HG03175 (cell line): ENCODE measurements around the gene FYN.
"Not testable (repeated sequence)": the region's sequence is repeated elsewhere in the genome, so short reads cannot be mapped to it uniquely, and the experiment has no call there.

Experiments used
- ATAC-seq: cut with Tn5 transposase; IDR thresholded peaks from one replicate; pipeline ENCODE4 v1.9.1; 2021; ENCODE audit warnings: mild to moderate bottlenecking, moderate library complexity; ENCODE audit not compliant: unreplicated experiment

Gene FYN

GRCh38 chr6:111642463-111643158 lies 230.6 kb downstream of the FYN start:
- no peak for ATAC-seq

GRCh38 chr6:111639266-111639665 lies 234.0 kb downstream of the FYN start:
- ATAC-seq = no peak

GRCh38 chr6:111634981-111635380 lies 238.3 kb downstream of the FYN start:
- ATAC-seq = not testable (repeated sequence)

- no peak for ATAC-seq
Measured at GRCh38 chr6:111633822-111634221, 239.4 kb downstream of the FYN start.

- no peak for ATAC-seq
Measured at GRCh38 chr6:111632468-111633247, 240.6 kb downstream of the FYN start.

GRCh38 chr6:111631903-111632460 lies 241.3 kb downstream of the FYN start:
- no peak for ATAC-seq

- no peak for ATAC-seq
Measured at GRCh38 chr6:111631018-111631417, 242.2 kb downstream of the FYN start.

GRCh38 chr6:111628142-111628850 lies 245.0 kb downstream of the FYN start:
- no peak for ATAC-seq

- no peak for ATAC-seq
Measured at GRCh38 chr6:111626441-111626840, 246.8 kb downstream of the FYN start.

GRCh38 chr6:111625461-111626391 lies 247.5 kb downstream of the FYN start:
- no peak for ATAC-seq

- ATAC-seq = no peak
Measured at GRCh38 chr6:111625099-111625416, 248.2 kb downstream of the FYN start.

- ATAC-seq = no peak
Measured at GRCh38 chr6:111624401-111625098, 248.7 kb downstream of the FYN start.

GRCh38 chr6:111623046-111623718 lies 250.1 kb downstream of the FYN start:
- ATAC-seq = no peak

- no peak for ATAC-seq
Measured at GRCh38 chr6:111620169-111620568, 253.1 kb downstream of the FYN start.

- ATAC-seq = no peak
Measured at GRCh38 chr6:111618407-111618806, 254.8 kb downstream of the FYN start.

- no peak for ATAC-seq
Measured at GRCh38 chr6:111617149-111617548, 256.1 kb downstream of the FYN start.

GRCh38 chr6:111615916-111616612 lies 257.2 kb downstream of the FYN start:
- no peak for ATAC-seq

GRCh38 chr6:111614833-111615582 lies 258.2 kb downstream of the FYN start:
- ATAC-seq = no peak
